ENCODE measurements around the gene LRRC8B. TPM values are rescaled to one million over a fixed set of nuclear protein-coding genes. Genes with fewer than 3 reads are reported as not detected.
A peak's percentile ranks its signal among the peaks of the same experiment; 100 is the strongest.
"Not testable (repeated sequence)": the region's sequence is repeated elsewhere in the genome, so short reads cannot be mapped to it uniquely, and the experiment has no call there.

Gene LRRC8B
- total RNA-seq, 2 experiments from 2014 or later, result 4.4 to 9.9 TPM

DNA sequence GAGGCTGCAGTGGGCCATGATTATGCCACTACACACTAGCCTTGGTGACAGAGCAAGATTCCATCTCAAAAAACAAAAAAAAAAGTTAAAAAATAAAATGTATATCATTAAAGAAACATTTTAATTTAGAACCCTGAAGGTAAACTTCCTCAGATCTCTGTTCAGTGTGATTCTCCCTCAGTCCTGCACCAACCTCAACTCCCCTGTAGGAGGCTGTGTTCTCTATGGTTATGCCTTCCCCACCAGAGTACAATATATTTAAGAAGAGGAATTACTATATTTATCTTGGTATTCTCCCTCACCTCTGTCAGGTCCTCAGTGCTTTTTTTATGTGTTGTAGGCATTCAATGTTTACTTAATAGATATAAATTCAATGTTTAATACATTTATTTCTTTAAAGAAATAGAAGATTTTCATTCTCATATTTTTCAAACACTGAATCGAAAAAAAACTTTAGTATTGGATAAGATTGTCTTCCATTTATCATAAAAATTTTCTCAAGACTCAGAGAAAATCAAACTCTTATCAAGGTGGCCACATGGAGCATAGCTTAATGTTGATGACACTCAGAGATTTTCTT is 4.8 kb upstream of the LRRC8B start:
- Histone ChIP-seq H3K9me3 (ENCODE audit: low read length) (no peaks in the 10 kb centered on the region), H3K27ac (ENCODE audit: low read depth, low read length, poor library complexity, severe bottlenecking) (no peak overlapping the region), H3K4me1 (ENCODE audit: insufficient read depth, low read length, poor library complexity, severe bottlenecking) (peaks cover 12% of the 10 kb centered on the region), H4K20me1 (ENCODE audit: insufficient read depth, low read length) (no peaks in the 10 kb centered on the region), H3K4me3 (ENCODE audit: low read depth, low read length, poor library complexity, severe bottlenecking) (no peak overlapping the region), H2AFZ (ENCODE audit: low read length) (no peak overlapping the region), H3K79me2 (ENCODE audit: insufficient read depth, low read depth, low read length) (no peaks in the 10 kb centered on the region), H3K4me2 (ENCODE audit: low read length) (no peak overlapping the region), H3K36me3 (ENCODE audit: insufficient read depth, low read length) (no peaks in the 10 kb centered on the region; the same call in 1 of the 2 replicates), H3K9me2 (ENCODE audit: insufficient read depth, low read length) (no peaks in the 10 kb centered on the region)
- DNase-seq (ENCODE audit: low spot score), result peak; percentile 68
- intact Hi-C loops (cut with micrococcal nuclease; ENCODE audit: unreplicated experiment), result loop anchor here (1.0 to 5.0 kb wide), 2 partner anchors 79 to 472 kb away; no protein-coding TSS in a partner anchor
- ChIA-PET POLR2A (no interaction called here), CTCF (ENCODE audit: unreplicated experiment) (no interaction called here)
- no peak for TF ChIP-seq EZH2phosphoT487 (IDR thresholded peaks at IDR 0.05; ENCODE audit: borderline replicate concordance, low read depth, low read length)
- TF ChIP-seq, protein P1, sequence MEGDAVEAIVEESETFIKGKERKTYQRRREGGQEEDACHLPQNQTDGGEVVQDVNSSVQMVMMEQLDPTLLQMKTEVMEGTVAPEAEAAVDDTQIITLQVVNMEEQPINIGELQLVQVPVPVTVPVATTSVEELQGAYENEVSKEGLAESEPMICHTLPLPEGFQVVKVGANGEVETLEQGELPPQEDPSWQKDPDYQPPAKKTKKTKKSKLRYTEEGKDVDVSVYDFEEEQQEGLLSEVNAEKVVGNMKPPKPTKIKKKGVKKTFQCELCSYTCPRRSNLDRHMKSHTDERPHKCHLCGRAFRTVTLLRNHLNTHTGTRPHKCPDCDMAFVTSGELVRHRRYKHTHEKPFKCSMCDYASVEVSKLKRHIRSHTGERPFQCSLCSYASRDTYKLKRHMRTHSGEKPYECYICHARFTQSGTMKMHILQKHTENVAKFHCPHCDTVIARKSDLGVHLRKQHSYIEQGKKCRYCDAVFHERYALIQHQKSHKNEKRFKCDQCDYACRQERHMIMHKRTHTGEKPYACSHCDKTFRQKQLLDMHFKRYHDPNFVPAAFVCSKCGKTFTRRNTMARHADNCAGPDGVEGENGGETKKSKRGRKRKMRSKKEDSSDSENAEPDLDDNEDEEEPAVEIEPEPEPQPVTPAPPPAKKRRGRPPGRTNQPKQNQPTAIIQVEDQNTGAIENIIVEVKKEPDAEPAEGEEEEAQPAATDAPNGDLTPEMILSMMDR (conservative IDR thresholded peaks at IDR 0.05; ENCODE audit: low read length), result peak; percentile 82
- no TSS peak for BruUV-seq (replicated peaks)

GRCh38 chr1:89521977-89522376 is 2.7 kb upstream of the LRRC8B start:
- Histone ChIP-seq H3K79me2 (ENCODE audit: insufficient read depth, low read depth, low read length) (peaks cover 15% of the 10 kb centered on the region; the same call in 1 of the 2 replicates), H3K4me1 (ENCODE audit: insufficient read depth, low read length, poor library complexity, severe bottlenecking) (peaks cover 27% of the 10 kb centered on the region)
- H3K9me2 ChIP-seq (ENCODE audit: insufficient read depth, low read length); CTCF ChIA-PET (ENCODE audit: unreplicated experiment); H3K4me3 ChIP-seq (ENCODE audit: low read depth, low read length, poor library complexity, severe bottlenecking); DNase-seq (ENCODE audit: low spot score); H3K4me2 ChIP-seq (ENCODE audit: low read length); H2AFZ ChIP-seq (ENCODE audit: low read length); BruUV-seq (replicated peaks); H3K9me3 ChIP-seq (ENCODE audit: low read length); H4K20me1 ChIP-seq (ENCODE audit: insufficient read depth, low read length); H3K36me3 ChIP-seq (ENCODE audit: insufficient read depth, low read length); POLR2A ChIA-PET; H3K27ac ChIP-seq (ENCODE audit: low read depth, low read length, poor library complexity, severe bottlenecking): not testable (repeated sequence)
- intact Hi-C loops (cut with micrococcal nuclease; ENCODE audit: unreplicated experiment), result loop anchor here (5.0 kb wide), 1 partner anchor 470 kb away; no protein-coding TSS in a partner anchor

GRCh38 chr1:89523572-89524368 is 859 bp upstream of the LRRC8B start:
- Histone ChIP-seq H3K36me3 (ENCODE audit: insufficient read depth, low read length) (peaks cover 4% of the 10 kb centered on the region), H3K4me3 (ENCODE audit: low read depth, low read length, poor library complexity, severe bottlenecking) (peak overlapping the region; percentile 87), H3K4me1 (ENCODE audit: insufficient read depth, low read length, poor library complexity, severe bottlenecking) (peaks cover 44% of the 10 kb centered on the region), H3K79me2 (ENCODE audit: insufficient read depth, low read depth, low read length) (peaks cover 20% of the 10 kb centered on the region; the same call in 1 of the 2 replicates), H3K4me2 (ENCODE audit: low read length) (peak overlapping the region; percentile 84), H4K20me1 (ENCODE audit: insufficient read depth, low read length) (no peaks in the 10 kb centered on the region), H2AFZ (ENCODE audit: low read length) (peak overlapping the region; percentile 92), H3K27ac (ENCODE audit: low read depth, low read length, poor library complexity, severe bottlenecking) (peak overlapping the region; percentile 65), H3K9me2 (ENCODE audit: insufficient read depth, low read length) (no peaks in the 10 kb centered on the region), H3K9me3 (ENCODE audit: low read length) (no peaks in the 10 kb centered on the region)
- POLR2A ChIA-PET, result interaction anchor here (0.6 kb wide), 1 partner anchor 10 kb away, joined by 3 read pairs; no protein-coding TSS in a partner anchor
- TF ChIP-seq EZH2phosphoT487 (IDR thresholded peaks at IDR 0.05; ENCODE audit: borderline replicate concordance, low read depth, low read length), result no peak
- TF ChIP-seq, protein P1 (conservative IDR thresholded peaks at IDR 0.05; ENCODE audit: low read length), result no peak
- intact Hi-C loops (cut with micrococcal nuclease; ENCODE audit: unreplicated experiment), result loop anchor here (1.0 to 5.0 kb wide), 6 partner anchors 29 to 469 kb away; partner anchors contain the start of genes LRRC8C and LRRC8D
- no TSS peak for BruUV-seq (replicated peaks)
- CTCF ChIA-PET (ENCODE audit: unreplicated experiment), result no interaction called here
- peak; percentile 44 for DNase-seq (ENCODE audit: low spot score)

All from OCI-LY7 (cell line).